ENCODE measurements around the gene SIAH2. TPM values are rescaled to one million over a fixed set of nuclear protein-coding genes. Genes with fewer than 3 reads are reported as not detected.
A peak's percentile ranks its signal among the peaks of the same experiment; 100 is the strongest.

SIAH2 gene
- total RNA-seq, 2 donors from 2014 or later: 36.2 to 54.6 TPM

DNA sequence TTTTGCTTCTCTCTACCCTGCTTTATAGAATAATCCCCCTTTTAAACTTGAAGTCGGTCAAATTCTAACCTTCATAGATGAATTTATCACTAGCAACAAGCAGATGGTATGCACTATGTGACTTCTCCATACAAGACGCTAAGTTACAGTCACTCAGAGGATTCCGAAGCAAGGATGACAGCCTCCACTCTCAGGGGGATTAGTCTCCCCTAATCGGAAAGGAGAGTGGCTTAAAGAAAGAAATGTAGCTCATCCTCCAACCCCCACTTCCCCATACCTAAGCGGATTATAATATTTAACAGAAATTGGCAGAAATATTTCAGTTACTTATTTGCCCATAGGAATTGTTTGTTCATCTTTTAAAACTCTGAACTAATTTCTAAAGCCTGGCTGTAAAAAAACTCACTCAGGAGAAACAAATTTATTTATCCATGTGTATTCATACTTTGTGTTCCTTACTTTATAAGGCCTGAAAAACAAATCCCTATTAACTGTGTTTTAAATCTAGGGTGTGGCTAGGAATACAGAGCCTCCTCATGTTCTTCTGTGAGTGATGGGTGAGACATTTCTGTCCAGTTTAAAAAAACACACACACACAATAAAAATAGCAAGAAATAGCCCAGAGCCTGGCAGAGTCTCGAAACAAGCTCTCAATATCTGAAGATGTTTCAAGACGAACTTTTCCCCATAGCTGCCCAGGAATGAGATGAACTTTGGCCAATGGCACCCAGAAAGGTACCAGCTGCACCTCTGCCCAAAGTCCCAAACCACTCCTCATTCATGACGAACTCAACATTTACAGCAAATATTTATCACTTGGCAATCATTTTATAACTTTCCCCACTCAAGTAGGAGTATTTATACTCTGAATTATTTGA lies 18.7 kb downstream of the SIAH2 start:
- ATAC-seq (ENCODE audit: insufficient number of reproducible peaks, low FRiP score, low read depth): no peak
- no peak overlapping the region for H3K4me3 ChIP-seq
- DNase-seq (ENCODE audit: low spot score): no peak
- H3K27me3 ChIP-seq (replicated peaks; ENCODE audit: insufficient read depth): no peaks in the 10 kb centered on the region
- H3K9me3 ChIP-seq: no peaks in the 10 kb centered on the region
- peak overlapping the region; percentile 29 to 47 for H3K27ac ChIP-seq
- H3K36me3 ChIP-seq: no peaks in the 10 kb centered on the region
- peaks cover 34 to 74% of the 10 kb centered on the region in 2 donors for H3K4me1 ChIP-seq (ENCODE audit: control insufficient read depth in 1 of 2, low read depth in 2 of 2)
- TF ChIP-seq, protein P1, sequence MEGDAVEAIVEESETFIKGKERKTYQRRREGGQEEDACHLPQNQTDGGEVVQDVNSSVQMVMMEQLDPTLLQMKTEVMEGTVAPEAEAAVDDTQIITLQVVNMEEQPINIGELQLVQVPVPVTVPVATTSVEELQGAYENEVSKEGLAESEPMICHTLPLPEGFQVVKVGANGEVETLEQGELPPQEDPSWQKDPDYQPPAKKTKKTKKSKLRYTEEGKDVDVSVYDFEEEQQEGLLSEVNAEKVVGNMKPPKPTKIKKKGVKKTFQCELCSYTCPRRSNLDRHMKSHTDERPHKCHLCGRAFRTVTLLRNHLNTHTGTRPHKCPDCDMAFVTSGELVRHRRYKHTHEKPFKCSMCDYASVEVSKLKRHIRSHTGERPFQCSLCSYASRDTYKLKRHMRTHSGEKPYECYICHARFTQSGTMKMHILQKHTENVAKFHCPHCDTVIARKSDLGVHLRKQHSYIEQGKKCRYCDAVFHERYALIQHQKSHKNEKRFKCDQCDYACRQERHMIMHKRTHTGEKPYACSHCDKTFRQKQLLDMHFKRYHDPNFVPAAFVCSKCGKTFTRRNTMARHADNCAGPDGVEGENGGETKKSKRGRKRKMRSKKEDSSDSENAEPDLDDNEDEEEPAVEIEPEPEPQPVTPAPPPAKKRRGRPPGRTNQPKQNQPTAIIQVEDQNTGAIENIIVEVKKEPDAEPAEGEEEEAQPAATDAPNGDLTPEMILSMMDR (IDR thresholded peaks at IDR 0.05): no peak

DNA sequence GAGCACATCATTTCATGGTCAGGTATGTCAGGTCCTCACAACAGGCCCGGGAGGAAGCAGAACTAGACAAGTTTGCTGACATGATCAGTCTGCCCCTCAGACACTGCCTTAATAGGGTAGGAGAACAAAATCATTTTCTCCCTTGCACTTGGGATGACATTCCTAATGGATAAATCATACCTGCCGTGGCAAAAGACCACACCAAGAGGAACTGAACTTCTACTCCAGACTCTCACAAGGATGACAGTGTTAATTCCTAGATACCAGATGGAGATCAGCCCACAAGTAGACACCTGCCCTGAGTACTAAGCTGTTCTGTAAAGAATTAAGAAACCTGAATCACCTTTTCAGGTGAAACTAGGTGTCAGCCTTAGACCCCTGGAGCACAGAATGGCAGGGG lies 19.5 kb downstream of the SIAH2 start:
- DNase-seq (ENCODE audit: low spot score) (no peak), ATAC-seq (ENCODE audit: insufficient number of reproducible peaks, low FRiP score, low read depth) (no peak)
- peak overlapping the region; percentile 38 to 47 for H3K27ac ChIP-seq
- peaks cover 29 to 66% of the 10 kb centered on the region in 2 donors for H3K4me1 ChIP-seq (ENCODE audit: control insufficient read depth in 1 of 2, low read depth in 2 of 2)
- H3K27me3 ChIP-seq (replicated peaks; ENCODE audit: insufficient read depth): no peaks in the 10 kb centered on the region
- no peaks in the 10 kb centered on the region for H3K36me3 ChIP-seq
- no peaks in the 10 kb centered on the region for H3K9me3 ChIP-seq
- TF ChIP-seq, protein P1 (IDR thresholded peaks at IDR 0.05): no peak
- H3K4me3 ChIP-seq: no peak overlapping the region

DNA sequence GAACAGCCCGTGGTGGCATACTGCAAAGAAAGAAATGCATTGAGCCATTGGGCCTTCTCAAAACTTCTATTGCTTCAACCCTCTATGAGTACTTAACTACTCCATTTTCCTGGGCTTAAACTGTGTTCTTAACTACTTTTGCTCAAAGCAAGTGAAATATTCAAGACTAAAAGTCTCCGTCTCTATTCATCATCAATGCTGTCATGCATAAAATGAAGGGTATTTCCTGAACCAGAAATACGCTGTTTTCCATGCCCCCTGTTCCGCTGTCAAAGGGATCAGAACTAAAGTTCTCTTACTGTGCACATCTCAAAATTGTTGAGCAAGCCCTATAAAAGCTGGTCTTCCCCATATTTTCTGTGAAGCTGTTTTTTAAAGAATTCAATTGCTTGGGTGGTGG lies 20.3 kb downstream of the SIAH2 start:
- no peaks in the 10 kb centered on the region for H3K36me3 ChIP-seq
- peak overlapping the region in 1 of 2 donors; percentile 47 for H3K27ac ChIP-seq
- no peaks in the 10 kb centered on the region for H3K27me3 ChIP-seq (replicated peaks; ENCODE audit: insufficient read depth)
- H3K9me3 ChIP-seq: no peaks in the 10 kb centered on the region
- peaks cover 29 to 59% of the 10 kb centered on the region in 2 donors for H3K4me1 ChIP-seq (ENCODE audit: control insufficient read depth in 1 of 2, low read depth in 2 of 2)
- no peak overlapping the region for H3K4me3 ChIP-seq
- TF ChIP-seq, protein P1 (IDR thresholded peaks at IDR 0.05): no peak
- DNase-seq (ENCODE audit: low spot score) (no peak), ATAC-seq (ENCODE audit: insufficient number of reproducible peaks, low FRiP score, low read depth) (no peak)

DNA sequence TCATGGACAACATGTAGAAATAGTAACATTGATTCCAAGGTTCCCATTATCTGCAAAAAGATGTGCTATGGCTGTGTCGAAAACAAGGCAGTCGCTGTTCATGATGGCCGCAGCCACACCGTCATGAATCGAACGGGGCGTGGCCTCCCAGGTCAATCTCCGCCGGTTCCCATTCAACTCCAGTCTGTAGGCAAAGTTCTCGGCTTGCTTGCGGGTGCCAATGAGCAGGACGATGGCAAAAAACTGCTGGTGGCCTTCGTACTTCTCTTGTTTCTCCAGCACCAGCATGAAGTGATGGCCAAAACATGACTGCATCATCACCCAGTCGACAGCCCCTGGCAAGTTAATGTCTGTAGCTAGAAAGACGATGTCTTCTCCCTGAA lies 20.8 kb downstream of the SIAH2 start:
- no peaks in the 10 kb centered on the region for H3K36me3 ChIP-seq
- H3K27me3 ChIP-seq (replicated peaks; ENCODE audit: insufficient read depth): no peaks in the 10 kb centered on the region
- TF ChIP-seq, protein P1 (IDR thresholded peaks at IDR 0.05): no peak
- peaks cover 24 to 54% of the 10 kb centered on the region in 2 donors for H3K4me1 ChIP-seq (ENCODE audit: control insufficient read depth in 1 of 2, low read depth in 2 of 2)
- no peaks in the 10 kb centered on the region for H3K9me3 ChIP-seq
- no peak overlapping the region for H3K4me3 ChIP-seq
- DNase-seq (ENCODE audit: low spot score) (no peak), ATAC-seq (ENCODE audit: insufficient number of reproducible peaks, low FRiP score, low read depth) (no peak)
- H3K27ac ChIP-seq: no peak overlapping the region

DNA sequence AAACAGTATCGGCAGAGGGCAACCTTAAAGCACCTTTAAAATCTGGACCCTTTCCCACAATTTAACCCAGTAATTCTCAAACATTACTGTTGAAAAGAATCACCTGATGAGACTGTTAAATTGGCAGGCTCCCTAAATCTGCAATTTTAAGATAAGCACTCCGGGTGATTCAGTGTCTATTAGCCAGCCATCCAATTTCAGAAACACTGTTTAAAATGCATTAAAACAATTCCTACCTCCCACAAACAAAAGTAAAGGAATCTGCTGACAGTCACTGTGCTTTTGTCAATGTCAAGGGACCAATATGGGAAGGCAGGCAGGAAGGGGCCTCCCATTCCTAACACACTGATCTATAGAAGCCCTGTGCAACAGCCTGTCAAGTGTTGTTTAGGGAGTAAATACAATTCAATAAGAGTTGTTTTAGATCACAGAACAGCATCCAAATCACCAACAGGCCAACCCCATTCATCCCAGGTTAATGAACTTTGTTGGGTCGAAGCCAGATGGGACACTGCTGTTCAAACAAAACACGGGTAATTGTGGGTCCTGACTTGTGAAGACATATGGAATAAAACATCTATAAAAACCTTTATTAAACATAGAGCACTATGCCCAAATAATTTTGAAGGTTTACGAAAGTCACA lies 21.4 kb downstream of the SIAH2 start:
- TF ChIP-seq, protein P1 (IDR thresholded peaks at IDR 0.05): no peak
- H3K27me3 ChIP-seq (replicated peaks; ENCODE audit: insufficient read depth): no peaks in the 10 kb centered on the region
- ATAC-seq (ENCODE audit: insufficient number of reproducible peaks, low FRiP score, low read depth) (no peak), DNase-seq (ENCODE audit: low spot score) (no peak)
- no peaks in the 10 kb centered on the region for H3K36me3 ChIP-seq
- H3K4me1 ChIP-seq (ENCODE audit: control insufficient read depth in 1 of 2, low read depth in 2 of 2): peaks cover 22 to 49% of the 10 kb centered on the region in 2 donors
- no peak overlapping the region for H3K4me3 ChIP-seq
- no peaks in the 10 kb centered on the region for H3K9me3 ChIP-seq
- no peak overlapping the region for H3K27ac ChIP-seq
